Uterus (tissue), 4 donors: ENCODE data around the gene AKT2. TPM values are rescaled to one million over a fixed set of nuclear protein-coding genes. Genes with fewer than 3 reads are reported as not detected.

Experiments
- DNase-seq, 2 donors: peaks; one replicate each; pipeline ENCODE4 v3.0.0-alpha.2; 2019 to 2020
- H3K27ac ChIP-seq, 2 donors: fragments of 200-600 bp; sonication (generic); 1 replicate in 1 of 2; 2 replicates in 1 of 2; pipeline ENCODE4 v1.5.1; 2016 to 2018
- H3K27me3 ChIP-seq, 2 donors: fragments of 200-600 bp; sonication (generic); one replicate each; pipeline ENCODE4 v1.5.1; 2018 to 2019; ENCODE audit warnings: control low read depth in 1 of 2
- H3K36me3 ChIP-seq, 2 donors: fragments of 200-600 bp; sonication (generic); one replicate each; pipeline ENCODE4 v1.5.1; 2019; ENCODE audit warnings: control low read depth in 1 of 2
- H3K4me1 ChIP-seq, 2 donors: fragments of 200-600 bp; sonication (generic); one replicate each; pipeline ENCODE4 v1.5.1; 2018 to 2019; ENCODE audit warnings: control low read depth in 1 of 2
- H3K4me3 ChIP-seq, 2 donors: fragments of 200-600 bp; sonication (generic); 1 replicate in 1 of 2; 2 replicates in 1 of 2; pipeline ENCODE4 v1.5.1; 2018 to 2019; ENCODE audit warnings: mild to moderate bottlenecking in 1 of 2
- H3K9me3 ChIP-seq, 2 donors: fragments of 200-600 bp; sonication (generic); one replicate each; pipeline ENCODE4 v1.5.1; 2019; ENCODE audit warnings: control low read depth in 1 of 2
- CTCF ChIP-seq, 4 experiments: fragments of 200-600 bp in 2 of 4; fragments of 450-650 bp in 2 of 4; sonication (generic) in 2 of 4; IDR thresholded peaks; one replicate each; pipeline ENCODE4 v1.5.1; 2016 to 2019; ENCODE audit warnings: antibody characterized with exemption in 4 of 4, mild to moderate bottlenecking in 2 of 4, moderate library complexity in 1 of 4
- POLR2A ChIP-seq, 2 donors: fragments of 450-650 bp; IDR thresholded peaks; one replicate each; pipeline ENCODE4 v1.6.1; 2016; ENCODE audit warnings: antibody characterized with exemption in 2 of 2, mild to moderate bottlenecking in 1 of 2, moderate library complexity in 1 of 2
- intact Hi-C: fragments of 100-400 bp; cut with DNase I; formaldehyde crosslinking; loops from one replicate; pipeline ENCODE4 v1.15.1; 2023; ENCODE audit warnings: low total_unique reads
- total RNA-seq, 4 donors: library from RNA; depleted of rRNA in 3 of 4; stranded (reverse); fragments of >200 nt in 3 of 4; gene quantifications; one replicate each; pipeline versions ENCODE4 v1.1.0 to v1.2.4, GENCODE V29; 2014 to 2023
- donor health status: DM: yes; HTN: yes; CAD: no.

The AKT2 gene
- total RNA-seq, 4 donors from 2014 or later: 32.6 to 177 (median 95.2) TPM

GRCh38 chr19:40274585-40275544, 10.3 kb downstream of the AKT2 start:
- Histone ChIP-seq H3K4me1 (peaks cover 4 to 30% of the 10 kb centered on the region in 2 donors), H3K9me3 (no peaks in the 10 kb centered on the region), H3K27ac (no peak overlapping the region), H3K36me3 (no peaks in the 10 kb centered on the region), H3K4me3 (no peak overlapping the region), H3K27me3 (no peaks in the 10 kb centered on the region)
- intact Hi-C loops: no loop called here
- TF ChIP-seq CTCF (IDR thresholded peaks at IDR 0.05): no peak
- no peak for TF ChIP-seq POLR2A (IDR thresholded peaks at IDR 0.05)
- DNase-seq: no peak

- no peak overlapping the region for H3K4me3 ChIP-seq
- TF ChIP-seq POLR2A (IDR thresholded peaks at IDR 0.05): no peak
- no peak for TF ChIP-seq CTCF (IDR thresholded peaks at IDR 0.05)
- no peak for DNase-seq
- no peak overlapping the region for H3K27ac ChIP-seq
- no peaks in the 10 kb centered on the region for H3K9me3 ChIP-seq
- no peaks in the 10 kb centered on the region for H3K36me3 ChIP-seq
- peaks cover 0 to 23% of the 10 kb centered on the region in 2 donors for H3K4me1 ChIP-seq
- no peaks in the 10 kb centered on the region for H3K27me3 ChIP-seq
- intact Hi-C loops: no loop called here
Observed at GRCh38 chr19:40273469-40274360, 11.4 kb downstream of the AKT2 start.

- no peaks in the 10 kb centered on the region for H3K36me3 ChIP-seq
- intact Hi-C loops: no loop called here
- H3K27me3 ChIP-seq: no peaks in the 10 kb centered on the region
- peaks cover 0 to 18% of the 10 kb centered on the region in 2 donors for H3K4me1 ChIP-seq
- H3K27ac ChIP-seq: no peak overlapping the region
- no peak overlapping the region for H3K4me3 ChIP-seq
- TF ChIP-seq CTCF (IDR thresholded peaks at IDR 0.05) (no peak), POLR2A (IDR thresholded peaks at IDR 0.05) (no peak)
- H3K9me3 ChIP-seq: no peaks in the 10 kb centered on the region
- no peak for DNase-seq
Observed at GRCh38 chr19:40272261-40272660, 12.9 kb downstream of the AKT2 start.

DNA sequence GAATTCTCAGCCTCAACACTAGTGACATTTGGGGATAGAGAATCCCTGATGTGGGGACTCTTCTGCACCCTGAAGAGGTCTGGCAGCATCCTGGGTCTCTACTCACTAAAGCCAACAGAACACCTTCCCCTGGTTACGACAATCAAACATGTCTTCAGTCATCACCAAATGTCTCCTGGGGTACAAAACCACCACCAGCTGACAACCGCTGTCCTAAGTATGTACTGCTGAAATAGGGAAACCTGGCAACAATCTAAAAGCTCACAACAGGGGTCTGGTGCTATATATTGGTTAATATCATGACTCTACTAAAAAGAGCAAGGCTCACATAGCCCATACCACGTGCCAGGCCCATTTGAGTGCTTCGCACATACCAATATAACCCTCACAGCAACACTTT, 13.4 kb downstream of the AKT2 start:
- DNase-seq: no peak
- Histone ChIP-seq H3K27me3 (no peaks in the 10 kb centered on the region), H3K9me3 (no peaks in the 10 kb centered on the region), H3K27ac (no peak overlapping the region), H3K4me3 (no peak overlapping the region), H3K4me1 (peaks cover 0 to 18% of the 10 kb centered on the region in 2 donors), H3K36me3 (no peaks in the 10 kb centered on the region)
- TF ChIP-seq CTCF (IDR thresholded peaks at IDR 0.05) (no peak), POLR2A (IDR thresholded peaks at IDR 0.05) (no peak)
- intact Hi-C loops: no loop called here
